Neural progenitor cell (in vitro differentiated cells): ENCODE data around the gene ALDOA. TPM values are rescaled to one million over a fixed set of nuclear protein-coding genes. Genes with fewer than 3 reads are reported as not detected.

Experiments
- DNase-seq: peaks from one replicate; pipeline ENCODE4 v3.0.0-alpha.2; 2016; ENCODE audit warnings: low spot score
- H2AFZ ChIP-seq: fragments of 200-600 bp; sonication (generic); replicated peaks from 2 replicates; pipeline ENCODE4 v1.6.1; 2016; ENCODE audit warnings: antibody characterized with exemption
- H3F3A ChIP-seq: fragments of 200-600 bp; sonication (generic); 2 replicates; pipeline ENCODE4 v1.6.1; 2016; ENCODE audit warnings: antibody characterized with exemption, low read depth
- H3K27ac ChIP-seq: fragments of 200-600 bp; sonication (generic); 2 replicates; pipeline ENCODE4 v1.5.1; 2016; ENCODE audit warnings: mild to moderate bottlenecking
- H3K27me3 ChIP-seq: fragments of 200-600 bp; sonication (generic); 2 replicates; pipeline ENCODE4 v1.6.1; 2016; ENCODE audit warnings: mild to moderate bottlenecking, moderate library complexity
- H3K36me3 ChIP-seq: fragments of 200-600 bp; sonication (generic); 2 replicates; pipeline ENCODE4 v1.5.1; 2016
- H3K4me1 ChIP-seq: fragments of 200-600 bp; sonication (generic); 2 replicates; pipeline ENCODE4 v1.6.1; 2016; ENCODE audit warnings: mixed run types
- H3K4me2 ChIP-seq: fragments of 200-600 bp; sonication (generic); 2 replicates; pipeline ENCODE4 v1.6.1; 2016
- H3K4me3 ChIP-seq: fragments of 200-600 bp; sonication (generic); 2 replicates; pipeline ENCODE4 v1.5.1; 2016
- H3K79me2 ChIP-seq: fragments of 200-600 bp; sonication (generic); 2 replicates; pipeline ENCODE4 v1.6.1; 2016; ENCODE audit warnings: low read depth
- H3K9ac ChIP-seq: fragments of 200-600 bp; sonication (generic); 2 replicates; pipeline ENCODE4 v1.6.1; 2016
- H3K9me3 ChIP-seq: fragments of 200-600 bp; sonication (generic); 2 replicates; pipeline ENCODE4 v1.5.1; 2016; ENCODE audit warnings: low read depth
- H4K20me1 ChIP-seq: fragments of 200-600 bp; sonication (generic); 2 replicates; pipeline ENCODE4 v1.6.1; 2016; ENCODE audit warnings: low read depth
- H3K27ac Mint-ChIP-seq: 3 replicates; pipeline ENCODE4 v1.8.0; 2021; ENCODE audit warnings: mixed read lengths
- H3K27me3 Mint-ChIP-seq: 2 replicates; pipeline ENCODE4 v1.8.0; 2022; ENCODE audit warnings: low read depth, mild to moderate bottlenecking, inconsistent platforms, moderate library complexity, mixed read lengths; ENCODE audit not compliant: insufficient read depth
- H3K36me3 Mint-ChIP-seq: 3 replicates; pipeline ENCODE4 v1.8.0; 2021; ENCODE audit warnings: mixed read lengths
- H3K4me1 Mint-ChIP-seq: 3 replicates; pipeline ENCODE4 v1.8.0; 2021; ENCODE audit warnings: mixed read lengths
- H3K4me3 Mint-ChIP-seq: 3 replicates; pipeline ENCODE4 v1.8.0; 2021; ENCODE audit warnings: mild to moderate bottlenecking, moderate library complexity, mixed read lengths
- H3K9me3 Mint-ChIP-seq: 3 replicates; pipeline ENCODE4 v1.8.0; 2020; ENCODE audit warnings: mixed read lengths
- CTCF ChIP-seq: fragments of 200-600 bp; sonication (generic); IDR thresholded peaks from 2 replicates; pipeline ENCODE4 v1.5.1; 2017; ENCODE audit warnings: antibody characterized with exemption, mild to moderate bottlenecking
- EZH2 ChIP-seq: fragments of 200-600 bp; sonication (generic); IDR thresholded peaks from 2 replicates; pipeline ENCODE4 v1.6.1; 2017; ENCODE audit warnings: antibody characterized with exemption, mild to moderate bottlenecking, moderate library complexity
- EZH2phosphoT487 ChIP-seq: fragments of 200-600 bp; sonication (generic); IDR thresholded peaks from 2 replicates; pipeline ENCODE4 v1.6.1; 2017; ENCODE audit warnings: antibody characterized with exemption
- total RNA-seq: library from RNA; depleted of rRNA; stranded (reverse); fragments of >200 nt; gene quantifications from 2 replicates; pipeline ENCODE4 v1.2.3, GENCODE V29; 2015; ENCODE audit warnings: low replicate concordance

The ALDOA gene
- total RNA-seq, 1 donor from 2014 or later: 469 TPM

GRCh38 chr16:30087181-30087898, 21.8 kb downstream of the ALDOA start:
- H3K27ac Mint-ChIP-seq: peak overlapping the region; percentile 25
- H3K4me1 Mint-ChIP-seq: peaks cover 14% of the 10 kb centered on the region
- DNase-seq: no peak
- H3K79me2 ChIP-seq: no peaks in the 10 kb centered on the region
- no peaks in the 10 kb centered on the region for H3K27me3 ChIP-seq
- H2AFZ ChIP-seq: no peak overlapping the region
- no peaks in the 10 kb centered on the region for H3K9me3 ChIP-seq
- peaks cover 6% of the 10 kb centered on the region for H3K4me1 ChIP-seq
- H3F3A ChIP-seq: peaks cover 11% of the 10 kb centered on the region
- H3K27me3 Mint-ChIP-seq: peaks cover 7% of the 10 kb centered on the region
- H3K4me2 ChIP-seq: no peak overlapping the region
- H3K27ac ChIP-seq: no peak overlapping the region
- H4K20me1 ChIP-seq: no peaks in the 10 kb centered on the region
- TF ChIP-seq CTCF: no peak
- no peak for TF ChIP-seq EZH2
- TF ChIP-seq EZH2phosphoT487: no peak
- no peak overlapping the region for H3K4me3 ChIP-seq
- peaks cover 11% of the 10 kb centered on the region for H3K36me3 Mint-ChIP-seq
- H3K9ac ChIP-seq: no peak overlapping the region
- no peak overlapping the region for H3K4me3 Mint-ChIP-seq
- no peaks in the 10 kb centered on the region for H3K9me3 Mint-ChIP-seq
- no peaks in the 10 kb centered on the region for H3K36me3 ChIP-seq

DNA sequence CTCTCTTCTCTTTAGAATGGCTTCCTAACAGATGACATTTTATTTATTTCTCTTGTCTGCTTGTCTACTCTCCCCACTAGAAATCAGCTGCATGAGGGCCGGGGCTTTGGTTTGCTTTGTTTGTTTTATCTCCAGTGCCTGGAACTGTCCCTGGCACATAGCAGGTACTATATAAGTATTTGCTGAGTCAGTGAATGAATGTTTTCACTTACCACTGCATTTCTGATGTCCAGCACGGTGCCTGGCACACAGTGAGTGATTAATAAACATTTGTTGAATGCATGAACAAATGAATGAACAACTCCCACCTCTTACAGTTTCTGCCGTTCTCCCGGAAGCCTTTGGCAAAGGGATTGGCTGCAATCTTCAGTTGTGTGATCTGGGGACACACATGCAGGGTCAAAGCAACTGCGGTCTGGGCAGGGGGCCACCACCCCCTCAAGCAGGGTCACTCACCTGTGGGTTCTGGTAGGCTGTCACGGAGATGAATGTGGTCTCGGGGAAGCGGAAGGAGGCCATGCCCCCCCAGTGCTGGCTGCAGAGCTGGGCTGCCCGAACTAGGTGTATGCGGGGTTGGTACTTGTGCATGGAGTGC, 22.8 kb downstream of the ALDOA start:
- no peak for DNase-seq
- Mint-ChIP-seq H3K36me3 (peaks cover 2% of the 10 kb centered on the region), H3K4me3 (no peak overlapping the region), H3K27ac (no peak overlapping the region), H3K4me1 (peaks cover 21% of the 10 kb centered on the region), H3K9me3 (no peaks in the 10 kb centered on the region), H3K27me3 (peaks cover 4% of the 10 kb centered on the region)
- no peaks in the 10 kb centered on the region for H4K20me1 ChIP-seq
- no peak overlapping the region for H3K27ac ChIP-seq
- H2AFZ ChIP-seq: no peak overlapping the region
- H3K36me3 ChIP-seq: no peaks in the 10 kb centered on the region
- H3F3A ChIP-seq: peaks cover 21% of the 10 kb centered on the region
- H3K27me3 ChIP-seq: no peaks in the 10 kb centered on the region
- no peak for TF ChIP-seq EZH2phosphoT487
- no peak for TF ChIP-seq EZH2
- TF ChIP-seq CTCF: no peak
- no peaks in the 10 kb centered on the region for H3K79me2 ChIP-seq
- no peak overlapping the region for H3K4me3 ChIP-seq
- no peak overlapping the region for H3K4me2 ChIP-seq
- H3K9me3 ChIP-seq: no peaks in the 10 kb centered on the region
- peaks cover 6% of the 10 kb centered on the region for H3K4me1 ChIP-seq
- no peak overlapping the region for H3K9ac ChIP-seq

- DNase-seq: no peak
- peaks cover 21% of the 10 kb centered on the region for H3F3A ChIP-seq
- H3K27ac ChIP-seq: no peak overlapping the region
- H3K4me1 Mint-ChIP-seq: peaks cover 23% of the 10 kb centered on the region
- H3K9me3 Mint-ChIP-seq: no peaks in the 10 kb centered on the region
- no peaks in the 10 kb centered on the region for H3K79me2 ChIP-seq
- H3K9ac ChIP-seq: no peak overlapping the region
- H3K27me3 Mint-ChIP-seq: peaks cover 4% of the 10 kb centered on the region
- H2AFZ ChIP-seq: no peak overlapping the region
- H3K4me1 ChIP-seq: peaks cover 6% of the 10 kb centered on the region
- no peak overlapping the region for H3K4me3 ChIP-seq
- peaks cover 2% of the 10 kb centered on the region for H3K36me3 Mint-ChIP-seq
- TF ChIP-seq EZH2phosphoT487 (no peak), CTCF (no peak), EZH2 (no peak)
- no peak overlapping the region for H3K4me2 ChIP-seq
- H3K9me3 ChIP-seq: no peaks in the 10 kb centered on the region
- no peak overlapping the region for H3K4me3 Mint-ChIP-seq
- no peak overlapping the region for H3K27ac Mint-ChIP-seq
- no peaks in the 10 kb centered on the region for H3K36me3 ChIP-seq
- H3K27me3 ChIP-seq: no peaks in the 10 kb centered on the region
- no peaks in the 10 kb centered on the region for H4K20me1 ChIP-seq
Observed at GRCh38 chr16:30088832-30089624, 23.5 kb downstream of the ALDOA start.
